H1 (cell line): ENCODE results near the gene USP10. TPM values are rescaled to one million over a fixed set of nuclear protein-coding genes. Genes with fewer than 3 reads are reported as not detected.

Source experiments
- CTCF ChIA-PET: fragments of 300-600 bp; sonication (Branson Sonifier 250); formaldehyde crosslinking; loops from one replicate; lab custom pipeline; 2021; ENCODE audit not compliant: partially characterized antibody; lab: Charles Lee
- POLR2A ChIA-PET: fragments of 300-600 bp; sonication (Branson Sonifier 250); formaldehyde crosslinking; loops from one replicate; lab custom pipeline; 2021; ENCODE audit warnings: inconsistent platforms; ENCODE audit not compliant: partially characterized antibody; lab: Charles Lee
- DNase-seq, 2 experiments: peaks; one replicate each; pipeline versions ENCODE4 v3.0.0 to v3.0.0-alpha.2; 2010 to 2022; ENCODE audit warnings: low spot score in 2 of 2, low read depth in 1 of 2, mixed read lengths in 1 of 2
- FAIRE-seq: peaks from 2 replicates; lab custom pipeline; 2011; peaks lifted over from hg19 to GRCh38; lab: Jason Lieb, UNC
- H2AFZ ChIP-seq: 2 replicates; pipeline ENCODE4 v1.8.1; 2012; ENCODE audit warnings: low read length, inconsistent platforms
- H2AK5ac ChIP-seq: 2 replicates; pipeline ENCODE4 v1.6.1; 2013; ENCODE audit warnings: low read depth, low read length
- H2BK120ac ChIP-seq: replicated peaks from 2 replicates; pipeline ENCODE3; 2013; ENCODE audit warnings: low read depth, low read length, inconsistent platforms
- H2BK12ac ChIP-seq: 2 replicates; pipeline ENCODE4 v1.6.1; 2013; ENCODE audit warnings: low read depth, low read length
- H2BK15ac ChIP-seq: 2 replicates; pipeline ENCODE4 v1.6.1; 2013; ENCODE audit warnings: low read length
- H2BK20ac ChIP-seq: 2 replicates; pipeline ENCODE4 v1.6.1; 2013; ENCODE audit warnings: low read length
- H2BK5ac ChIP-seq: 2 replicates; pipeline ENCODE4 v1.6.1; 2013; ENCODE audit warnings: low read depth, low read length
- H3K14ac ChIP-seq: 2 replicates; pipeline ENCODE4 v1.6.1; 2013; ENCODE audit warnings: inconsistent platforms; ENCODE audit not compliant: insufficient read length
- H3K18ac ChIP-seq: 2 replicates; pipeline ENCODE4 v1.6.1; 2013; ENCODE audit warnings: low read length; ENCODE audit errors: extremely low read depth
- H3K23ac ChIP-seq: 2 replicates; pipeline ENCODE4 v1.6.1; 2013; ENCODE audit warnings: inconsistent platforms; ENCODE audit not compliant: insufficient read length
- H3K23me2 ChIP-seq: 2 replicates; pipeline ENCODE4 v1.6.1; 2013; ENCODE audit warnings: low read depth, low read length
- H3K27ac ChIP-seq: 2 replicates; pipeline ENCODE4 v1.6.1; 2011; ENCODE audit warnings: low read depth, low read length, inconsistent platforms
- H3K27me3 ChIP-seq, 4 experiments: replicated peaks in 1 of 4; 1 replicate in 1 of 4; 2 replicates in 3 of 4; pipeline versions ENCODE4 v1.6.1 to v1.8.1; 2011 to 2013; ENCODE audit warnings: low read length in 3 of 4, mild to moderate bottlenecking in 3 of 4, inconsistent platforms in 2 of 4, mixed read lengths in 2 of 4, moderate library complexity in 1 of 4; ENCODE audit not compliant: control insufficient read depth in 3 of 4, insufficient read depth in 3 of 4; ENCODE audit errors: extremely low read depth in 1 of 4
- H3K36me3 ChIP-seq, 4 experiments: 2 replicates each; pipeline versions ENCODE4 v1.6.1 to v1.8.1; 2011 to 2013; ENCODE audit warnings: mild to moderate bottlenecking in 4 of 4, low read length in 3 of 4, moderate library complexity in 2 of 4, control low read depth in 1 of 4, inconsistent platforms in 1 of 4; ENCODE audit not compliant: insufficient read depth in 4 of 4, control insufficient read depth in 2 of 4
- H3K4ac ChIP-seq: replicated peaks from 2 replicates; pipeline ENCODE3; 2013; ENCODE audit warnings: low read length, low read depth, mixed read lengths, inconsistent platforms; ENCODE audit not compliant: insufficient read length
- H3K4me1 ChIP-seq, 4 experiments: replicated peaks in 1 of 4; 1 replicate in 1 of 4; 2 replicates in 3 of 4; pipeline versions ENCODE4 v1.6.1 to v1.8.1; 2011 to 2013; ENCODE audit warnings: low read length in 3 of 4, inconsistent platforms in 2 of 4, mixed read lengths in 1 of 4; ENCODE audit not compliant: insufficient read depth in 4 of 4, control insufficient read depth in 3 of 4
- H3K4me2 ChIP-seq, 2 experiments: 2 replicates each; pipeline versions ENCODE4 v1.6.1 to v1.8.1; 2011 to 2013; ENCODE audit warnings: low read depth in 2 of 2, low read length in 2 of 2, control low read depth in 1 of 2, inconsistent platforms in 1 of 2, mild to moderate bottlenecking in 1 of 2; ENCODE audit not compliant: insufficient read depth in 1 of 2
- H3K4me3 ChIP-seq, 4 experiments: fragments of 200-600, 300-600 bp in 1 of 4; sonication (generic), shearing (Covaris generic), sonication (Bioruptor Twin) in 1 of 4; 2 replicates each; pipeline versions ENCODE4 v1.5.1 to v1.8.1; 2011 to 2016; ENCODE audit warnings: low read length in 4 of 4, low read depth in 3 of 4, control low read depth in 2 of 4, inconsistent platforms in 2 of 4, mild to moderate bottlenecking in 2 of 4, mixed read lengths in 1 of 4, moderate library complexity in 1 of 4; ENCODE audit not compliant: insufficient read depth in 2 of 4; ENCODE audit errors: extremely low read depth in 1 of 4
- H3K56ac ChIP-seq: replicated peaks from 2 replicates; pipeline ENCODE3; 2013; ENCODE audit warnings: low read depth, mild to moderate bottlenecking, mixed read lengths, low read length, inconsistent platforms; ENCODE audit not compliant: insufficient read length
- H3K79me1 ChIP-seq: 2 replicates; pipeline ENCODE4 v1.6.1; 2013; ENCODE audit warnings: low read depth, low read length, control low read depth
- H3K79me2 ChIP-seq, 2 experiments: 2 replicates each; pipeline versions ENCODE4 v1.6.1 to v1.8.1; 2012 to 2013; ENCODE audit warnings: low read length in 2 of 2, mild to moderate bottlenecking in 2 of 2, inconsistent platforms in 1 of 2; ENCODE audit not compliant: insufficient read depth in 2 of 2, control insufficient read depth in 1 of 2
- H3K9ac ChIP-seq, 4 experiments: replicated peaks in 1 of 4; 1 replicate in 1 of 4; 2 replicates in 3 of 4; pipeline versions ENCODE4 v1.6.1 to v1.8.1; 2011 to 2013; ENCODE audit warnings: low read depth in 3 of 4, low read length in 3 of 4, control low read depth in 2 of 4, mild to moderate bottlenecking in 2 of 4, moderate library complexity in 2 of 4, inconsistent platforms in 1 of 4; ENCODE audit errors: extremely low read depth in 1 of 4
- H3K9me3 ChIP-seq, 2 experiments: 2 replicates each; pipeline versions ENCODE4 v1.6.1 to v1.8.1; 2012 to 2013; ENCODE audit warnings: mild to moderate bottlenecking in 2 of 2, moderate library complexity in 2 of 2, control low read depth in 1 of 2, inconsistent platforms in 1 of 2, low read depth in 1 of 2, low read length in 1 of 2, mixed read lengths in 1 of 2; ENCODE audit not compliant: insufficient read depth in 2 of 2
- H4K20me1 ChIP-seq, 2 experiments: replicated peaks in 1 of 2; 2 replicates each; pipeline versions ENCODE3 to v1.8.1; 2011 to 2013; ENCODE audit warnings: inconsistent platforms in 2 of 2, low read length in 2 of 2, mild to moderate bottlenecking in 1 of 2; ENCODE audit not compliant: insufficient read depth in 2 of 2, control insufficient read depth in 1 of 2
- H4K5ac ChIP-seq: 2 replicates; pipeline ENCODE4 v1.6.1; 2013; ENCODE audit warnings: low read length, low read depth, mixed read lengths, inconsistent platforms; ENCODE audit not compliant: insufficient read length
- H4K8ac ChIP-seq: 2 replicates; pipeline ENCODE4 v1.8.0; 2013; ENCODE audit warnings: mild to moderate bottlenecking, moderate library complexity, low read length, inconsistent platforms; ENCODE audit not compliant: insufficient read depth; ENCODE audit errors: extremely low read depth
- H4K91ac ChIP-seq: replicated peaks from 2 replicates; pipeline ENCODE3; 2013; ENCODE audit warnings: low read length, mixed read lengths, inconsistent platforms; ENCODE audit not compliant: insufficient read length
- CBX8 ChIP-seq: fragments of 300-800, 300-1000 bp; sonication (generic); IDR thresholded peaks from 2 replicates; pipeline ENCODE4 v1.7.1; 2016; ENCODE audit warnings: low read depth, low read length, borderline replicate concordance
- EGR1 ChIP-seq: IDR thresholded peaks from 2 replicates; pipeline ENCODE4 v1.6.1; 2011; ENCODE audit warnings: low read depth, low read length, borderline replicate concordance
- FOSL1 ChIP-seq: IDR thresholded peaks from 2 replicates; pipeline ENCODE4 v1.6.1; 2011; ENCODE audit warnings: mild to moderate bottlenecking, low read depth, low read length, moderate library complexity; ENCODE audit not compliant: insufficient read depth
- KDM5A ChIP-seq: fragments of 200-600 bp; IDR thresholded peaks from 2 replicates; pipeline ENCODE4 v1.7.1; 2012; ENCODE audit warnings: mild to moderate bottlenecking, low read length, inconsistent platforms, mixed read lengths
- MAFK ChIP-seq: IDR thresholded peaks from 2 replicates; pipeline ENCODE4 v1.6.1; 2012; ENCODE audit warnings: low read depth, mild to moderate bottlenecking, improper control_type of control experiment, low read length
- MAX ChIP-seq: IDR thresholded peaks from 2 replicates; pipeline ENCODE4 v1.6.1; 2012; ENCODE audit warnings: inconsistent platforms
- POLR2AphosphoS5 ChIP-seq: IDR thresholded peaks from 2 replicates; pipeline ENCODE4 v1.6.1; 2011; ENCODE audit warnings: low read depth, low read length
- SIN3A ChIP-seq, 2 experiments: IDR thresholded peaks in 1 of 2; conservative IDR thresholded peaks in 1 of 2; 2 replicates each; pipeline ENCODE4 v1.6.1; 2011 to 2012; ENCODE audit warnings: low read length in 2 of 2, improper control_type of control experiment in 1 of 2, low read depth in 1 of 2, mild to moderate bottlenecking in 1 of 2
- SIRT6 ChIP-seq: IDR thresholded peaks from one replicate; pipeline ENCODE4 v1.7.1; 2012; ENCODE audit warnings: low read length, inconsistent platforms
- SP1 ChIP-seq: IDR thresholded peaks from 2 replicates; pipeline ENCODE4 v1.6.1; 2011; ENCODE audit warnings: low read depth, low read length
- SP2 ChIP-seq: IDR thresholded peaks from 2 replicates; pipeline ENCODE4 v1.6.1; 2012; ENCODE audit warnings: mild to moderate bottlenecking, low read length, inconsistent platforms
- WGBS, 2 experiments: shearing (Covaris generic) in 1 of 2; methylation state at CpG; one replicate each; pipeline versions ENCODE4 v1.1.6 to v1.1.7; 2013 to 2015; ENCODE audit warnings: low lambda C conversion rate in 2 of 2, mixed read lengths in 2 of 2, inconsistent platforms in 1 of 2, low coverage in 1 of 2, missing lambda C conversion rate in 1 of 2; ENCODE audit not compliant: insufficient replicate concordance in 2 of 2, insufficient coverage in 1 of 2, insufficient read length in 1 of 2; ENCODE audit errors: extremely low coverage in 1 of 2, missing lambda C conversion rate in 1 of 2; 5-methylcytosine and 5-hydroxymethylcytosine counted together
- polyA plus RNA-seq, 7 experiments: library from polyadenylated mRNA; depleted of rRNA in 3 of 7; stranded (reverse) in 5 of 7; unstranded in 2 of 7; fragments of >200 nt in 5 of 7; fragments of 200-250 nt in 2 of 7; gene quantifications; 1 replicate in 5 of 7; 2 replicates in 1 of 7; 4 replicates in 1 of 7; pipeline versions ENCODE4 v1.2.1 to v1.2.3, GENCODE V29; 2011 to 2013; ENCODE audit warnings: missing spikeins in 2 of 7, mixed read lengths in 2 of 7
- total RNA-seq: library from RNA; stranded (reverse); fragmentation: NEBNext Ultra II Directional; extraction: Animal tissue kit (Norgen Biotek cat#: 25700); gene quantifications from 2 replicates; pipeline ENCODE4 v1.2.1, GENCODE V29; 2021

USP10 gene
- total and polyA plus RNA-seq, 2 of the 8 experiments (the other 6 are each of a cell fraction or from before 2014, with no cell fraction given), result 171 to 195 TPM

- H3K27ac ChIP-seq, result no peak overlapping the region
- no peak overlapping the region for H3K4ac ChIP-seq
- H2AFZ ChIP-seq, result no peak overlapping the region
- no peak overlapping the region for H2BK15ac ChIP-seq
- H2BK20ac ChIP-seq, result no peak overlapping the region
- no peak for FAIRE-seq
- POLR2A ChIA-PET, result interaction anchor here (0.7 to 2.0 kb wide), 8 partner anchors 10 to 158 kb away, joined by 3 to 6 read pairs (median 3); no protein-coding TSS in a partner anchor
- TF ChIP-seq SIRT6, result no peak
- no peak for TF ChIP-seq SP2
- TF ChIP-seq SP1, result 0 out of 2 replicates have a peak, but pooled peaks have one; percentile 27
- 0 out of 2 replicates have a peak, but pooled peaks have one; percentile 9 for TF ChIP-seq POLR2AphosphoS5
- TF ChIP-seq FOSL1, result no peak
- TF ChIP-seq MAX, result no peak
- TF ChIP-seq MAFK, result no peak
- TF ChIP-seq KDM5A, result no peak
- TF ChIP-seq EGR1, result no peak
- TF ChIP-seq CBX8, result no peak
- no peak for TF ChIP-seq SIN3A (conservative IDR thresholded peaks at IDR 0.05 in 1 of 2, IDR thresholded peaks at IDR 0.05 in 1 of 2; ENCODE audit: low read depth in 1 of 2, low read length in 2 of 2)
- H3K14ac ChIP-seq, result no peak overlapping the region
- H3K79me1 ChIP-seq, result no peaks in the 10 kb centered on the region; the same call in 1 of the 2 replicates
- no peak overlapping the region for H3K56ac ChIP-seq
- H3K9me3 ChIP-seq, result no peaks in the 10 kb centered on the region
- CTCF ChIA-PET, result interaction anchor here (0.9 to 2.3 kb wide), 5 partner anchors 10 to 190 kb away, joined by 3 to 8 read pairs (median 3); no protein-coding TSS in a partner anchor
- H3K4me2 ChIP-seq, result no peak overlapping the region
- H3K9ac ChIP-seq, result no peak overlapping the region
- H3K23ac ChIP-seq, result no peak overlapping the region
- H3K4me3 ChIP-seq, result no peak overlapping the region
- no peaks in the 10 kb centered on the region for H3K27me3 ChIP-seq
- H2BK12ac ChIP-seq, result no peak overlapping the region
- H2AK5ac ChIP-seq, result no peak overlapping the region
- no peak overlapping the region for H4K91ac ChIP-seq
- H3K18ac ChIP-seq, result no peak overlapping the region
- no peaks in the 10 kb centered on the region for H3K23me2 ChIP-seq
- no peak overlapping the region for H4K8ac ChIP-seq
- H2BK5ac ChIP-seq, result no peak overlapping the region
- peaks cover 7 to 34% (median 22%) of the 10 kb centered on the region in 4 experiments for H3K36me3 ChIP-seq
- H3K79me2 ChIP-seq, result no peaks in the 10 kb centered on the region
- H4K5ac ChIP-seq, result no peak overlapping the region
- DNase-seq, result no peak
- 93% methylated on average over 12 of the region's 12 CpGs; no CpG with 5 or more reads in 1 of the 2 experiments for WGBS, 2 experiments
- H3K4me1 ChIP-seq, result no peaks in the 10 kb centered on the region
- no peak overlapping the region for H2BK120ac ChIP-seq
- peaks cover 0 to 4% of the 10 kb centered on the region in 2 experiments for H4K20me1 ChIP-seq
These were observed 81.0 kb downstream of the USP10 start for GRCh38 chr16:84780544-84781376.
